K562 (cell line): ENCODE results near the gene IFITM2. TPM values are rescaled to one million over a fixed set of nuclear protein-coding genes. Genes with fewer than 3 reads are reported as not detected.

Experiments
- BACH1 ChIP-seq: fragments of 200-800 bp; sonication (Bioruptor generic); IDR thresholded peaks from 2 replicates; pipeline ENCODE4 v1.6.1; 2016; ENCODE audit warnings: missing genetic modification characterization, missing compliant biosample characterization
- MLLT1 ChIP-seq, 2 experiments: fragments of 450-650 bp; IDR thresholded peaks; 2 replicates each; pipeline ENCODE4 v1.6.1; 2016
- PATZ1 ChIP-seq: fragments of 250-450 bp; sonication (Bioruptor Pico); IDR thresholded peaks from 2 replicates; pipeline ENCODE4 v1.5.0; 2020; ENCODE audit warnings: mild to moderate bottlenecking, borderline replicate concordance
- polyA plus RNA-seq, 8 experiments: library from polyadenylated mRNA; depleted of rRNA in 4 of 8; stranded (reverse) in 5 of 8; unstranded in 3 of 8; fragments of >200 nt; fragmentation: Nextera tagmentation in 2 of 8; fragmentation: Illumina TruSeq in 1 of 8; extraction: Ambion mirVana in 2 of 8; extraction: Trizol in 1 of 8; gene quantifications; 2 replicates each; pipeline versions ENCODE4 v1.2.1 to v1.2.3, GENCODE V29; 2011 to 2014; ENCODE audit warnings: inconsistent platforms in 1 of 8, missing spikeins in 1 of 8
- total RNA-seq, 7 experiments: library from RNA; depleted of rRNA in 6 of 7; stranded (reverse); fragments of >200 nt in 6 of 7; fragmentation: Illumina TruSeq in 2 of 7; extraction: Trizol in 2 of 7; gene quantifications; 2 replicates each; pipeline versions ENCODE4 v1.2.1 to v1.2.3, GENCODE V29; 2011 to 2021; ENCODE audit warnings: low replicate concordance in 1 of 7
- TF ChIP-seq, protein P1 (sequence below): fragments of 150-350 bp; IDR thresholded peaks from 2 replicates; pipeline ENCODE4 v1.6.1; 2014; ENCODE audit warnings: low read depth, mild to moderate bottlenecking, low read length, borderline replicate concordance
- TF ChIP-seq, protein P2 (sequence below): fragments of 450-650 bp; IDR thresholded peaks from 2 replicates; pipeline ENCODE4 v1.6.1; 2016; ENCODE audit warnings: low read depth, mild to moderate bottlenecking, moderate library complexity

IFITM2 gene
- total and polyA plus RNA-seq, 9 of the 15 experiments (the other 6 are each of a cell fraction or from before 2014, with no cell fraction given), result 52.8 to 4,872 (median 356) TPM

DNA sequence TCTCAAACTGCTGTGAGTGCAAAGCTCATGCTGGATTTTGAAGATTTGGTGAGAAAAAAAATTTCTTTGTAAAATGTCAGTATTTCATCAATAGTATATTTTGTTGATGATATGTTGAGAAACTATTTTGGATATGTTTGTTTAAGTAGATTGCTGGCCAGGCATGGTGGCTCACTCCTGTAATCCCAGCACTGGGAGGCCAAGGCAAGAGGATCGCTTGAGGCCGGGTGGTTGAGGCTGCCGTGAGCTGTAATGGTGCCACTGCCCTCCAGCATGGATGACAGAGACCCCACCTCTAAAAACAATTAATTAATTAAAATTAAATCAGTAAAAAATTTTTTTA is 19.9 kb downstream of the IFITM2 start (continued):
- TF ChIP-seq PATZ1 (CRISPR knock-in tag) (no peak), BACH1 (no peak), MLLT1 (IDR thresholded peaks at IDR 0.05) (no peak)
- TF ChIP-seq, protein P1, sequence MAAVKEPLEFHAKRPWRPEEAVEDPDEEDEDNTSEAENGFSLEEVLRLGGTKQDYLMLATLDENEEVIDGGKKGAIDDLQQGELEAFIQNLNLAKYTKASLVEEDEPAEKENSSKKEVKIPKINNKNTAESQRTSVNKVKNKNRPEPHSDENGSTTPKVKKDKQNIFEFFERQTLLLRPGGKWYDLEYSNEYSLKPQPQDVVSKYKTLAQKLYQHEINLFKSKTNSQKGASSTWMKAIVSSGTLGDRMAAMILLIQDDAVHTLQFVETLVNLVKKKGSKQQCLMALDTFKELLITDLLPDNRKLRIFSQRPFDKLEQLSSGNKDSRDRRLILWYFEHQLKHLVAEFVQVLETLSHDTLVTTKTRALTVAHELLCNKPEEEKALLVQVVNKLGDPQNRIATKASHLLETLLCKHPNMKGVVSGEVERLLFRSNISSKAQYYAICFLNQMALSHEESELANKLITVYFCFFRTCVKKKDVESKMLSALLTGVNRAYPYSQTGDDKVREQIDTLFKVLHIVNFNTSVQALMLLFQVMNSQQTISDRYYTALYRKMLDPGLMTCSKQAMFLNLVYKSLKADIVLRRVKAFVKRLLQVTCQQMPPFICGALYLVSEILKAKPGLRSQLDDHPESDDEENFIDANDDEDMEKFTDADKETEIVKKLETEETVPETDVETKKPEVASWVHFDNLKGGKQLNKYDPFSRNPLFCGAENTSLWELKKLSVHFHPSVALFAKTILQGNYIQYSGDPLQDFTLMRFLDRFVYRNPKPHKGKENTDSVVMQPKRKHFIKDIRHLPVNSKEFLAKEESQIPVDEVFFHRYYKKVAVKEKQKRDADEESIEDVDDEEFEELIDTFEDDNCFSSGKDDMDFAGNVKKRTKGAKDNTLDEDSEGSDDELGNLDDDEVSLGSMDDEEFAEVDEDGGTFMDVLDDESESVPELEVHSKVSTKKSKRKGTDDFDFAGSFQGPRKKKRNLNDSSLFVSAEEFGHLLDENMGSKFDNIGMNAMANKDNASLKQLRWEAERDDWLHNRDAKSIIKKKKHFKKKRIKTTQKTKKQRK, result no peak
- TF ChIP-seq, protein P2, sequence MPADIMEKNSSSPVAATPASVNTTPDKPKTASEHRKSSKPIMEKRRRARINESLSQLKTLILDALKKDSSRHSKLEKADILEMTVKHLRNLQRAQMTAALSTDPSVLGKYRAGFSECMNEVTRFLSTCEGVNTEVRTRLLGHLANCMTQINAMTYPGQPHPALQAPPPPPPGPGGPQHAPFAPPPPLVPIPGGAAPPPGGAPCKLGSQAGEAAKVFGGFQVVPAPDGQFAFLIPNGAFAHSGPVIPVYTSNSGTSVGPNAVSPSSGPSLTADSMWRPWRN, result no peak
